Fibroblast of lung (primary cell): ENCODE data around the gene PRDM16. TPM values are rescaled to one million over a fixed set of nuclear protein-coding genes. Genes with fewer than 3 reads are reported as not detected.

Experiments used
- DNase-seq, 2 donors: peaks; one replicate each; pipeline versions ENCODE4 v3.0.0 to v3.0.0-alpha.2; 2010; ENCODE audit warnings: low read depth in 2 of 2
- H2AFZ ChIP-seq: 2 replicates; pipeline ENCODE4 v1.5.1; 2012; ENCODE audit warnings: low read length, control low read depth, inconsistent platforms
- H3K27ac ChIP-seq: 2 replicates; pipeline ENCODE4 v1.5.1; 2011; ENCODE audit warnings: low read length, control low read depth; ENCODE audit not compliant: insufficient read depth
- H3K27me3 ChIP-seq: 2 replicates; pipeline ENCODE4 v1.5.1; 2011; ENCODE audit warnings: mild to moderate bottlenecking, low read length; ENCODE audit not compliant: control insufficient read depth, insufficient read depth
- H3K36me3 ChIP-seq: 2 replicates; pipeline ENCODE4 v1.5.1; 2011; ENCODE audit warnings: low read length; ENCODE audit not compliant: control insufficient read depth, insufficient read depth
- H3K4me1 ChIP-seq: 2 replicates; pipeline ENCODE4 v1.5.1; 2011; ENCODE audit warnings: low read length; ENCODE audit not compliant: control insufficient read depth, insufficient read depth; ENCODE audit errors: extremely low read depth
- H3K4me2 ChIP-seq: 2 replicates; pipeline ENCODE4 v1.5.1; 2011; ENCODE audit warnings: low read length, control low read depth; ENCODE audit not compliant: insufficient read depth; ENCODE audit errors: extremely low read depth
- H3K4me3 ChIP-seq, 4 experiments: fragments of 200-600 bp in 1 of 4; sonication (generic) in 1 of 4; replicated peaks in 1 of 4; 2 replicates each; pipeline ENCODE4 v1.5.1; 2011 to 2016; ENCODE audit warnings: low read length in 4 of 4, low read depth in 3 of 4, mild to moderate bottlenecking in 3 of 4, control low read depth in 2 of 4, inconsistent platforms in 1 of 4, mixed read lengths in 1 of 4; ENCODE audit not compliant: insufficient read depth in 1 of 4; ENCODE audit errors: control extremely low read depth in 1 of 4
- H3K79me2 ChIP-seq: 2 replicates; pipeline ENCODE4 v1.5.1; 2012; ENCODE audit warnings: mild to moderate bottlenecking, low read length, inconsistent platforms; ENCODE audit not compliant: control insufficient read depth, insufficient read depth
- H3K9ac ChIP-seq: 2 replicates; pipeline ENCODE4 v1.5.1; 2011; ENCODE audit warnings: mild to moderate bottlenecking, low read length, control low read depth; ENCODE audit not compliant: insufficient read depth
- H3K9me3 ChIP-seq: 2 replicates; pipeline ENCODE4 v1.5.1; 2012; ENCODE audit warnings: low read depth, low read length; ENCODE audit not compliant: control insufficient read depth, insufficient read depth
- H4K20me1 ChIP-seq: 2 replicates; pipeline ENCODE4 v1.5.1; 2011; ENCODE audit warnings: low read length; ENCODE audit not compliant: control insufficient read depth, insufficient read depth; ENCODE audit errors: extremely low read depth
- EZH2 ChIP-seq: IDR thresholded peaks from 2 replicates; pipeline ENCODE4 v1.5.1; 2012; ENCODE audit warnings: low read length, control low read depth, mild to moderate bottlenecking; ENCODE audit errors: missing control alignments
- polyA plus RNA-seq, 2 donors: library from polyadenylated mRNA; depleted of rRNA in 1 of 2; stranded (reverse) in 1 of 2; unstranded in 1 of 2; fragments of >200 nt; gene quantifications; 2 replicates each; pipeline ENCODE4 v1.2.1, GENCODE V29; 2011 to 2012; ENCODE audit warnings: missing spikeins in 1 of 2
- total RNA-seq: library from RNA; depleted of rRNA; stranded (reverse); fragments of >200 nt; gene quantifications from 2 replicates; pipeline ENCODE4 v1.2.1, GENCODE V29; 2014
- TF ChIP-seq, protein P1 (sequence below), 2 donors: IDR thresholded peaks in 1 of 2; conservative IDR thresholded peaks in 1 of 2; 1 replicate in 1 of 2; 2 replicates in 1 of 2; pipeline ENCODE4 v1.5.1; 2011 to 2012; ENCODE audit warnings: low read length in 2 of 2, control low read depth in 1 of 2, inconsistent platforms in 1 of 2, low read depth in 1 of 2, mild to moderate bottlenecking in 1 of 2

The PRDM16 gene
- total and polyA plus RNA-seq, 2 donors (not counting 1 experiment from before 2014, with no cell fraction given), result 0.30 to 1.8 TPM

DNA sequence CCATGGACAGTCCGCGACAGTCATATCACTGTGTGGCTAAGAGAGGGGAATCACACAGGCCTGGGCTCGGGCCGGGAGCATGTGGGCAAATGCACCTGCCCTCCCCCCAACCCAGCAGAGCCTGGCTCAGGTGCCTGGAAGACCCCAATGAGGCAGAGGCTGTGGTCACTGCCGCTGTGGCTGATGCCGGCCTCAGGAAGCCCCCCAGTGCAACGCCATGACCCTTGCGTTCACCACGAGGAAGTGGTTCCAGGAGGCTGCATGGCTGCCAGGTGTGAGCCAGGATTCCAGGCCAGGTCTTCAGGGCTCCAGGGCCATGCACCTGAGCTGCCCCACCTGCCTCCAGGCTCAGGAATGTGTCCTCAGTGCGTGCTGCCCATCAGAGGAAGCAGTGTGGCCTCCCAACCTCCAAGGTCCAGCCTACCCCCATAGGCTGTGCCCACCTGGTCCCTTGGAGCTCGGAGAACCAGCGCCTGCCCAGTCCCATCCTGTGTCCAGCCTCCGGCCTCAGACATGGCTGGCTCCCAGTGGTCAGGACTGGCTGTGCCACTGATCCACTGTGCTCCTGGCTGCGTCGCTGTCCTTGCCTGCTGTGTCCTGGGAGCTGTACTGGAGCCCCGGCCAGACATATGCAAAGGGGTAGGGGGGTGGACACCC is 393.5 kb downstream of the PRDM16 start:
- H3K27me3 ChIP-seq, result no peaks in the 10 kb centered on the region
- no peaks in the 10 kb centered on the region for H3K4me1 ChIP-seq
- no peak overlapping the region for H3K4me3 ChIP-seq
- no peak for TF ChIP-seq EZH2
- TF ChIP-seq, protein P1, sequence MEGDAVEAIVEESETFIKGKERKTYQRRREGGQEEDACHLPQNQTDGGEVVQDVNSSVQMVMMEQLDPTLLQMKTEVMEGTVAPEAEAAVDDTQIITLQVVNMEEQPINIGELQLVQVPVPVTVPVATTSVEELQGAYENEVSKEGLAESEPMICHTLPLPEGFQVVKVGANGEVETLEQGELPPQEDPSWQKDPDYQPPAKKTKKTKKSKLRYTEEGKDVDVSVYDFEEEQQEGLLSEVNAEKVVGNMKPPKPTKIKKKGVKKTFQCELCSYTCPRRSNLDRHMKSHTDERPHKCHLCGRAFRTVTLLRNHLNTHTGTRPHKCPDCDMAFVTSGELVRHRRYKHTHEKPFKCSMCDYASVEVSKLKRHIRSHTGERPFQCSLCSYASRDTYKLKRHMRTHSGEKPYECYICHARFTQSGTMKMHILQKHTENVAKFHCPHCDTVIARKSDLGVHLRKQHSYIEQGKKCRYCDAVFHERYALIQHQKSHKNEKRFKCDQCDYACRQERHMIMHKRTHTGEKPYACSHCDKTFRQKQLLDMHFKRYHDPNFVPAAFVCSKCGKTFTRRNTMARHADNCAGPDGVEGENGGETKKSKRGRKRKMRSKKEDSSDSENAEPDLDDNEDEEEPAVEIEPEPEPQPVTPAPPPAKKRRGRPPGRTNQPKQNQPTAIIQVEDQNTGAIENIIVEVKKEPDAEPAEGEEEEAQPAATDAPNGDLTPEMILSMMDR (conservative IDR thresholded peaks at IDR 0.05 in 1 of 2, IDR thresholded peaks at IDR 0.05 in 1 of 2; ENCODE audit: low read depth in 1 of 2, low read length in 2 of 2), result no peak
- H3K9ac ChIP-seq, result no peak overlapping the region
- no peaks in the 10 kb centered on the region for H3K9me3 ChIP-seq
- no peak overlapping the region for H3K4me2 ChIP-seq
- H3K27ac ChIP-seq, result no peak overlapping the region
- no peak for DNase-seq
- H4K20me1 ChIP-seq, result no peaks in the 10 kb centered on the region
- H3K36me3 ChIP-seq, result no peaks in the 10 kb centered on the region
- H2AFZ ChIP-seq, result no peak overlapping the region
- no peaks in the 10 kb centered on the region for H3K79me2 ChIP-seq

- H3K9me3 ChIP-seq, result no peaks in the 10 kb centered on the region
- no peak for DNase-seq
- TF ChIP-seq, protein P1 (conservative IDR thresholded peaks at IDR 0.05 in 1 of 2, IDR thresholded peaks at IDR 0.05 in 1 of 2; ENCODE audit: low read depth in 1 of 2, low read length in 2 of 2), result no peak
- H3K9ac ChIP-seq, result no peak overlapping the region
- no peak overlapping the region for H2AFZ ChIP-seq
- H3K4me1 ChIP-seq, result no peaks in the 10 kb centered on the region
- no peaks in the 10 kb centered on the region for H4K20me1 ChIP-seq
- no peaks in the 10 kb centered on the region for H3K79me2 ChIP-seq
- no peaks in the 10 kb centered on the region for H3K36me3 ChIP-seq
- no peak overlapping the region for H3K27ac ChIP-seq
- H3K4me2 ChIP-seq, result no peak overlapping the region
- H3K27me3 ChIP-seq, result no peaks in the 10 kb centered on the region
- no peak overlapping the region for H3K4me3 ChIP-seq
Measured at GRCh38 chr1:3463013-3463385, 394.0 kb downstream of the PRDM16 start.

DNA sequence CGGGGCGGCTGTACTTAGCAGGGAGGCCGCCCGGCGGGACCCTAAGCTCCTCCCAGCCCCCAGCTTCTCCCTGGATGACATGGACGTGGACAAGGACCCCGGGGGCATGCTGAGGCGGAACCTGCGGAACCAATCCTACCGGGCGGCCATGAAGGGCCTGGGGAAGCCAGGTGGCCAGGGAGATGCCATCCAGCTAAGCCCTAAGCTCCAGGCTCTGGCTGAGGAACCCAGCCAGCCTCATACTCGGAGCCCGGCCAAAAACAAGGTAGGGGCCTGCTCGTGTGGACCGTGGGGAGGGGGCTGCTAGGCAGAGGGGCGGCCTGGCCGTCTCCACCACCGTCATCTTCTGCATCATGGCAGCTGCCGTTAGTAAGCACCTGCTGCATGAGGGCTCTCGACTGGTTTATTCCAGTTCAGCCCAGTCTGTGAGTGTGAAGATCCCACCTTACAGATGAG is 394.4 kb downstream of the PRDM16 start:
- no peaks in the 10 kb centered on the region for H4K20me1 ChIP-seq
- no peaks in the 10 kb centered on the region for H3K27me3 ChIP-seq
- H3K9me3 ChIP-seq, result no peaks in the 10 kb centered on the region
- no peaks in the 10 kb centered on the region for H3K79me2 ChIP-seq
- H3K36me3 ChIP-seq, result no peaks in the 10 kb centered on the region
- H3K27ac ChIP-seq, result no peak overlapping the region
- H3K4me3 ChIP-seq, result no peak overlapping the region
- no peak overlapping the region for H3K9ac ChIP-seq
- TF ChIP-seq, protein P1 (conservative IDR thresholded peaks at IDR 0.05 in 1 of 2, IDR thresholded peaks at IDR 0.05 in 1 of 2; ENCODE audit: low read depth in 1 of 2, low read length in 2 of 2), result no peak
- H2AFZ ChIP-seq, result no peak overlapping the region
- no peaks in the 10 kb centered on the region for H3K4me1 ChIP-seq
- DNase-seq, result no peak
- no peak overlapping the region for H3K4me2 ChIP-seq
